Transverse colon (tissue), 4 donors: Measurements from ENCODE around the gene ACER3. TPM values are rescaled to one million over a fixed set of nuclear protein-coding genes. Genes with fewer than 3 reads are reported as not detected.
A peak's percentile ranks its signal among the peaks of the same experiment; 100 is the strongest.

ENCODE experiments used
- DNase-seq: peaks from one replicate; pipeline ENCODE4 v3.0.0-alpha.2; 2019
- H3K27ac ChIP-seq, 4 donors: fragments of 200-600 bp; sonication (generic); 2 replicates each; pipeline ENCODE4 v1.5.1; 2016 to 2018; ENCODE audit warnings: inconsistent platforms in 4 of 4
- H3K27me3 ChIP-seq: fragments of 200-600 bp; sonication (generic); 2 replicates; pipeline ENCODE4 v1.5.1; 2017; ENCODE audit warnings: inconsistent platforms
- H3K36me3 ChIP-seq, 4 donors: fragments of 200-600 bp; sonication (generic); 2 replicates each; pipeline ENCODE4 v1.5.1; 2017 to 2019; ENCODE audit warnings: inconsistent platforms in 4 of 4
- H3K4me1 ChIP-seq, 4 donors: fragments of 200-600 bp; sonication (generic); 2 replicates each; pipeline ENCODE4 v1.5.1; 2017 to 2020; ENCODE audit warnings: inconsistent platforms in 4 of 4
- H3K4me3 ChIP-seq, 4 donors: fragments of 200-600 bp; sonication (generic); 1 replicate in 1 of 4; 2 replicates in 3 of 4; pipeline versions ENCODE4 v1.5.1 to v1.6.1; 2017 to 2019; ENCODE audit warnings: inconsistent platforms in 4 of 4
- H3K9me3 ChIP-seq, 2 donors: fragments of 200-600 bp; sonication (generic); 2 replicates each; pipeline ENCODE4 v1.5.1; 2017 to 2019; ENCODE audit warnings: inconsistent platforms in 2 of 2
- EP300 ChIP-seq: sonication (generic); formaldehyde crosslinking; IDR thresholded peaks from one replicate; pipeline ENCODE4 v1.6.1; 2017; ENCODE audit warnings: antibody characterized with exemption, low read depth
- POLR2A ChIP-seq: fragments of 450-650 bp; IDR thresholded peaks from one replicate; pipeline ENCODE4 v1.6.1; 2016; ENCODE audit warnings: antibody characterized with exemption, mild to moderate bottlenecking, moderate library complexity
- POLR2AphosphoS5 ChIP-seq, 3 donors: sonication (generic); formaldehyde crosslinking; IDR thresholded peaks; one replicate each; pipeline ENCODE4 v1.6.1; 2016; ENCODE audit warnings: antibody characterized with exemption in 3 of 3
- WGBS, 2 donors: methylation state at CpG; one replicate each; pipeline ENCODE4 v1.1.5; 2018; ENCODE audit warnings: low coverage in 1 of 2; 5-methylcytosine and 5-hydroxymethylcytosine counted together
- in situ Hi-C, 4 donors: fragments of 200-750 bp; cut with MboI; loops; one replicate each; pipeline versions ENCODE4 v1.15.0 to v1.15.1; 2017; ENCODE audit warnings: low sequenced_read_pairs in 3 of 4, low pct_ligation_motif_present in 1 of 4, low pct_unique_long_range_greater_than_20kb in 1 of 4
- intact Hi-C: fragments of 100-400 bp; cut with DNase I; formaldehyde crosslinking; loops from one replicate; pipeline ENCODE4 v1.15.1; 2023; ENCODE audit warnings: low total_unique reads
- total RNA-seq, 4 donors: library from RNA; depleted of rRNA; stranded (reverse); fragments of >200 nt; gene quantifications; one replicate each; pipeline ENCODE4 v1.1.0, GENCODE V29; 2016
- TF ChIP-seq, protein P1 (sequence below), 5 experiments: fragments of 200-600 bp in 3 of 5; fragments of 450-650 bp in 2 of 5; sonication (generic) in 3 of 5; IDR thresholded peaks; 1 replicate in 2 of 5; 2 replicates in 3 of 5; pipeline ENCODE4 v1.5.1; 2016 to 2017; ENCODE audit warnings: antibody characterized with exemption in 5 of 5, inconsistent platforms in 3 of 5, mild to moderate bottlenecking in 2 of 5, moderate library complexity in 1 of 5

Gene ACER3
- total RNA-seq, 4 donors from 2014 or later: 8.8 to 72.2 (median 29.4) TPM

DNA sequence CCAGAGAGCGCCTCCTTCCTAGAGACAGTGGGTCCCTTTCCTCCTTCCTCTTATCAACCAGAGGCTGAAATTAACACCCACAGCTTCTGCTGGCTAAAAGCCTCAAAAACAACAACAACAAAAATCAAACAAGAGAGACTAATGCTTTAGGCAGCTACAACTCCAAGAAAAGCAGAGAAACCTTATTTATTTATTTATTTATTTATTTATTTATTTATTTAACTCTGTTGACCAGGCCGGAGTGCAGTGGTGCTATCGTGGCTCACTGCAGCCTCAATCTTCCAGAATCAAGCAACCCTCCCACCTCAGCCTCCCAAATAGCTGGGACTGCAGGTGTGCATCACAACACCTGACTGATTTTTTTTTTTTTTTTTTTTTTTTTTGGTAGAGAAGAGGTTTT, 170.9 kb downstream of the ACER3 start:
- Histone ChIP-seq H3K4me3 (no peak overlapping the region), H3K27ac (peak overlapping the region in 3 of 4 donors; percentile 62 to 69 (median 67)), H3K9me3 (no peaks in the 10 kb centered on the region), H3K36me3 (no peaks in the 10 kb centered on the region), H3K27me3 (peaks cover 9% of the 10 kb centered on the region), H3K4me1 (peaks cover 0 to 30% (median 9%) of the 10 kb centered on the region in 4 donors)
- no peak for TF ChIP-seq POLR2A
- TF ChIP-seq EP300: no peak
- TF ChIP-seq, protein P1, sequence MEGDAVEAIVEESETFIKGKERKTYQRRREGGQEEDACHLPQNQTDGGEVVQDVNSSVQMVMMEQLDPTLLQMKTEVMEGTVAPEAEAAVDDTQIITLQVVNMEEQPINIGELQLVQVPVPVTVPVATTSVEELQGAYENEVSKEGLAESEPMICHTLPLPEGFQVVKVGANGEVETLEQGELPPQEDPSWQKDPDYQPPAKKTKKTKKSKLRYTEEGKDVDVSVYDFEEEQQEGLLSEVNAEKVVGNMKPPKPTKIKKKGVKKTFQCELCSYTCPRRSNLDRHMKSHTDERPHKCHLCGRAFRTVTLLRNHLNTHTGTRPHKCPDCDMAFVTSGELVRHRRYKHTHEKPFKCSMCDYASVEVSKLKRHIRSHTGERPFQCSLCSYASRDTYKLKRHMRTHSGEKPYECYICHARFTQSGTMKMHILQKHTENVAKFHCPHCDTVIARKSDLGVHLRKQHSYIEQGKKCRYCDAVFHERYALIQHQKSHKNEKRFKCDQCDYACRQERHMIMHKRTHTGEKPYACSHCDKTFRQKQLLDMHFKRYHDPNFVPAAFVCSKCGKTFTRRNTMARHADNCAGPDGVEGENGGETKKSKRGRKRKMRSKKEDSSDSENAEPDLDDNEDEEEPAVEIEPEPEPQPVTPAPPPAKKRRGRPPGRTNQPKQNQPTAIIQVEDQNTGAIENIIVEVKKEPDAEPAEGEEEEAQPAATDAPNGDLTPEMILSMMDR (IDR thresholded peaks at IDR 0.05): no peak
- no peak for TF ChIP-seq POLR2AphosphoS5 (IDR thresholded peaks at IDR 0.05)
- intact Hi-C loops: no loop called here
- 80 to 88% methylated on average over 3 of the region's 3 CpGs for WGBS, 2 donors
- DNase-seq: no peak
- in situ Hi-C loops: loop anchor here in 3 of 4 donors (25.0 kb wide), 3 partner anchors 156 to 294 kb away; no protein-coding TSS in a partner anchor

DNA sequence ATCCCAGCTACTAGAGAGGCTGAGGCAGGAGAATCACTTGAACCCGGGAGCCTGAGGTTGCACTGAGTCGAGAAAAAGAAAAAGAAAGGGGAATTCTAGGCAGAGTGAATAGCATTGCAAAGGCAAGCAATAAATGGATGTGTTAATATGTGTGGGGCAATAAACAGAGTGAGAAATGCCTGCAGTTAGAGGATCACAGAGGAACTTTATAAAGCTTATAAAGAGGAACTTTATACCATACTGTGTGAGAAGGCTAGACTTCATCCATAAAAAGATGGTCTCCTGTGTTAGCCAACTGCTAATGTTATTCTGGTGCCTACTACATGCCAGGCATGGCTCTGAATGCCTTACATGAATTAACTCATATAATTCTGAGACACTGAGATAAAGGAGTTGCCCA, 174.3 kb downstream of the ACER3 start:
- H3K27me3 ChIP-seq: peaks cover 20% of the 10 kb centered on the region
- peak overlapping the region in 3 of 4 donors; percentile 15 to 37 (median 20) for H3K4me3 ChIP-seq
- DNase-seq: no peak
- in situ Hi-C loops: loop anchor here in 3 of 4 donors (25.0 kb wide), 3 partner anchors 152 to 298 kb away; no protein-coding TSS in a partner anchor
- H3K9me3 ChIP-seq: no peaks in the 10 kb centered on the region
- H3K4me1 ChIP-seq: peaks cover 9 to 33% (median 16%) of the 10 kb centered on the region in 4 donors
- TF ChIP-seq, protein P1 (IDR thresholded peaks at IDR 0.05): no peak
- peak; percentile 10 for TF ChIP-seq POLR2A
- TF ChIP-seq POLR2AphosphoS5 (IDR thresholded peaks at IDR 0.05): peak in 1 of 3 donors; percentile 52
- H3K27ac ChIP-seq: peak overlapping the region; percentile 77 to 80 (median 80)
- intact Hi-C loops: no loop called here
- WGBS, 2 donors: 40 to 55% methylated on average over 2 of the region's 2 CpGs
- no peaks in the 10 kb centered on the region for H3K36me3 ChIP-seq

DNA sequence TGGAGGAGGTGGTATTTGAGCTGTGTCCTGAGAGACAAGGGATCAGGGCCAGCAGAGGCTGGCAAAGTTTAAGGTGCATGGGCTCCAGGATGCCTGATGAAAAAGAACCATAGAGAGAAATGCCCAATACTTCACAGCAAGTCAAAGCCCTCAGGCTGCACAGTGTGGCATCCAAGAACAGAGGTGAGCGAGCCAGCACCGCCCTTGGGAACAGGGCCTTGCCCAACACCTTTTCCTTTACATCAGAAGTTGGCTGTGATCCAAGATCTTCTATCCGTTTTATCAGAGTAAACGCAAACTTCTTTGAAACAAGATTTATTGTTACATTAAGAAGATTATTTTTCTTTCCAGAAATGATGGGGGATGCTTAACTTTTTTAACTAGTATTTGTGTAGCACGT, 174.9 kb downstream of the ACER3 start:
- in situ Hi-C loops (loop anchor here in 3 of 4 donors (25.0 kb wide), 3 partner anchors 152 to 298 kb away; no protein-coding TSS in a partner anchor), intact Hi-C loops (no loop called here)
- peak; percentile 72 for DNase-seq
- no peaks in the 10 kb centered on the region for H3K9me3 ChIP-seq
- H3K4me3 ChIP-seq: peak overlapping the region in 3 of 4 donors; percentile 15 to 37 (median 20)
- TF ChIP-seq POLR2A: no peak
- TF ChIP-seq POLR2AphosphoS5 (IDR thresholded peaks at IDR 0.05): peak in 2 of 3 donors; percentile 44 to 55
- TF ChIP-seq, protein P1 (IDR thresholded peaks at IDR 0.05): no peak
- H3K36me3 ChIP-seq: no peaks in the 10 kb centered on the region
- WGBS, 2 donors: 36 to 40% methylated on average over 5 of the region's 5 CpGs
- peaks cover 26% of the 10 kb centered on the region for H3K27me3 ChIP-seq
- peak overlapping the region; percentile 77 to 80 (median 80) for H3K27ac ChIP-seq
- peaks cover 12 to 29% (median 17%) of the 10 kb centered on the region in 4 donors for H3K4me1 ChIP-seq

DNA sequence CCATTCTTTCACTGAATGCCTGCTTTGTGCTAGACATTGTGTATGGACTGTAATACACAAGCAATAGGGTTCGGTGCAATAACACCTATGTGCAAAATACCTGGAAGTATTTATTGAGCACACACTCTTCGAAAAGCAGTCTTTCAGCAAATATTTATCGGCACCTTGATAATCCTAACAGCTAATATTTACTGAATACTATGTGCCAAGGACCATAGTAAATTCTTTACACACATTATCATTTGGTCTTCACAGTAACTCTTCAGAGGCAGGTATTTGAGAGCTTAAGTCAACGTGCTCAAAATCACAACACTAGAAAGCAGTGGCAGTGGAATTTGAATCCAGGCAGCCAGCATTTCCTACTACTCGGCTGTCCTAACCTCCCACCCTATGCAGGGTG, 175.7 kb downstream of the ACER3 start:
- intact Hi-C loops (no loop called here), in situ Hi-C loops (loop anchor here in 3 of 4 donors (25.0 kb wide), 3 partner anchors 151 to 299 kb away; no protein-coding TSS in a partner anchor)
- DNase-seq: no peak
- Histone ChIP-seq H3K4me1 (peaks cover 9 to 27% (median 17%) of the 10 kb centered on the region in 4 donors), H3K27ac (peak overlapping the region; percentile 48 to 80 (median 80)), H3K4me3 (peak overlapping the region in 3 of 4 donors; percentile 15 to 37 (median 20)), H3K36me3 (no peaks in the 10 kb centered on the region), H3K27me3 (peaks cover 28% of the 10 kb centered on the region), H3K9me3 (no peaks in the 10 kb centered on the region)
- 33 to 43% methylated on average over 5 of the region's 5 CpGs for WGBS, 2 donors
- TF ChIP-seq EP300 (no peak), POLR2A (no peak), POLR2AphosphoS5 (IDR thresholded peaks at IDR 0.05) (no peak)
- TF ChIP-seq, protein P1 (IDR thresholded peaks at IDR 0.05): no peak
